Measurements from ENCODE around the gene FRMD6.
A peak's percentile ranks its signal among the peaks of the same experiment; 100 is the strongest.
"Not testable (repeated sequence)": the region's sequence is repeated elsewhere in the genome, so short reads cannot be mapped to it uniquely, and the experiment has no call there.

Gene FRMD6

GRCh38 chr14:51630987-51631386 is 20.7 kb upstream of the FRMD6 start:
- no peak for DNase-seq (ENCODE audit: low spot score)

- DNase-seq (ENCODE audit: low spot score), result not testable (repeated sequence)
These were observed 18.4 kb upstream of the FRMD6 start for GRCh38 chr14:51633298-51633697.

DNA sequence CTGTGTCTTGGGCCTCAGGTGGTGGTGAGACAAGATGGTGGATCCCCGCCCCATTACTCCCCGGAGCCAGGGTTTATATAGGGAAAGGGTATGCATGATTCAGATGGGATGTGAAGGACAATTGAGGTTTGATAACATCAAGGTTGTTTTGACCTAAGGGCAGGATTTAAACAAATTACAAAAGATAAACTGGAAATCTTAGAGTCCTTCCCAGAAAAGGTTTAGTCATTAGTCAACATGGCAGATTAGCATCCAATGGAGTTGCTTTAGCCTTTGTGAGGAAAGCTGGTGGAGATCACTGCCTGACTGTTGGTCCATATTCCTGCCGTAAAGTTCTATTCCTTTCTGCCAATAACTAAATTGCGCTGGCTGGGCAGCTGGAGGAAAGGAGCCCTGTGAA is 15.6 kb upstream of the FRMD6 start:
- DNase-seq (ENCODE audit: low spot score), result no peak

DNA sequence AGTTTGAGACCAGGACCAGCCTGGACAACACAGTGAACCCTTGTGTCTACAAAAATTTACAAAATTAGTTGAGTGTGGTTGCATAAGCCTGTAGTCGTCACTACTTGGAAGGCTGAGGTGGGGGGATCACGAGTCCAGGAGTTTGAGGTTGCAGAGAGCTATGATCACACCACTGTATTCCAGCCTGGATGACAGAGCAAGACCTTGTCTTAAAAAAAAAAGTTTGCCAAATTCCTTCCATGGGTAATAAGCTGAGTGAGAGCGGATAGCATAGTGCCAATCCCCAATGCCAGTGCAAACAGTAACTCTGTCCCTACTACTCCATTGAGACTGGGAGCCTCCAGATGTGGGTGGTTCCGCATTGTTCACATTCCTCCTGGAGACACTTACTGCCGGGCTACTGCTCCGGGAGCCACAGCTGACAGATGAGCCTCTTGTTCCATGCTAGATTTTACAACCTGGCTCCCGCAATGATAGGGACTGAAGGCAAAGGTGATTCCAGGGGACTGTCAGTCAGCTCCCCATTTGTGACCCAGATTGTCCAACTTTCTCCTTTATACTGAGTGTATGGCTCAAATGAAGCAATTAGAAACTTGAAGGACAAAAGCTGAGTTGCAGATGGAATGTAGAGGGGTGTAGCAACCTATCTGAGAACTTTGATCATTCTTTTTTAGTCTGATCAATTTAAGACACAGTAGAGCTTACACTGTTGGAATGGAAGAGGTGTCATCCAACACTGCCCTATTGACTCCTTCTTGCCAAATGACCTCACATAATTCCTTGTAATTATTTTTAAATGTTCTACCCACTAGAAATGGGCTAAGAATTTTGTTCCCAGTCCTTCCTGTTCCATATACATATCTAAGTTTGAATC is 13.4 kb upstream of the FRMD6 start:
- DNase-seq (ENCODE audit: low spot score), result peak; percentile 54

GRCh38 chr14:51639668-51640316 is 11.9 kb upstream of the FRMD6 start:
- DNase-seq (ENCODE audit: low spot score), result no peak

GRCh38 chr14:51643140-51643539 is 8.6 kb upstream of the FRMD6 start:
- DNase-seq (ENCODE audit: low spot score), result no peak

GRCh38 chr14:51644217-51644933 is 7.3 kb upstream of the FRMD6 start:
- no peak for DNase-seq (ENCODE audit: low spot score)

DNA sequence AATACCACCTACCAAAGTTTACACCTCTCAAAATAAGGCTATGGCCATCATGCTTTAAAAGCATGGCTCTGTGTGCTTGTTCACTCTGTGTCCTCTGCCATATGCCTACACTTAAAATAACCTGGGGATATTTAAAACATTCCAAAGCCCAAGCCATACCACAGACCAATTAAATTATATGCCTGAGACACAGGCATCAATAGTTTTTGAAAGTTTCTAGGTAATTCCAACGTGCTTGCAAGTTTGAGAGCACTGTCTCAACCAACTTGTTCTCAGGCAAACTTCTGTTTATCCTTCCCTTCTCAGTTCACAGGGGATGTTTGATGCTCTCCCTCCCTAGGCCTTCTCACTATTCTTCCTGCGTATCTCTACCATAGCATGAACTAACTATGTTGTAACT is 3.4 kb upstream of the FRMD6 start:
- DNase-seq (ENCODE audit: low spot score), result no peak

DNA sequence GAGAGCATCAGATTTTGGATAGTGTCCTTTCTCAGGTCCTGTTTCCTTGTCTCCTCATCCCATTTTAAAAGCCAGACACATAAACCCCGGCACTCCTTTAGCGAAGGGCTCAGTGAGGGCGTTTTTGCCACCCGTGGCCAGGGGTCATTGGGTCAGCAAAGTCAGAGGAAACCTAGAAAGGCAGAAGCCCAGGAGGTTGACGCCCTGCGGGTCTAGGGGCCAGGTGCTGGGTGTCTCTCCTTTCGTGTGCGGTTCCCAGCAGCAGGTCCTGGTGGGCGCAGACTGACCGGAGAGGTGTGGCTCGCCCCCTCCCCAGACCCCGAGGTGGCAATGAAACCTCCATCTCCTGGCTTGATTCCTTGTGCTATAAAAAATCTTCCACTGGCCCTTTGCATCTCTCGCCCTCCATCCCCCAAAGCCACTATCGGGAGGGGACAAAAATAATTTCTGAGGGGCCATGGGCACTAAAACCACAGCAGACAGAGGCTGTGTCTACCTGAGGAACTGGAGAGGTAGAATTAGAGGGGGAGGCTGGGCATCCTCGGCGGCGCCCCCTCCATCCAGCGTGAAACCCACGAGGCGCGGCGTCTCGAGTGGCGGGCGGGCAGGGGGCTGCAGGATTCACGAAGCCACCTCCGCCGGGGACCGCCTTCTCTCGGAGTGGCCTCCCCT is 858 bp upstream of the FRMD6 start:
- DNase-seq (ENCODE audit: low spot score), result peak; percentile 8

DNA sequence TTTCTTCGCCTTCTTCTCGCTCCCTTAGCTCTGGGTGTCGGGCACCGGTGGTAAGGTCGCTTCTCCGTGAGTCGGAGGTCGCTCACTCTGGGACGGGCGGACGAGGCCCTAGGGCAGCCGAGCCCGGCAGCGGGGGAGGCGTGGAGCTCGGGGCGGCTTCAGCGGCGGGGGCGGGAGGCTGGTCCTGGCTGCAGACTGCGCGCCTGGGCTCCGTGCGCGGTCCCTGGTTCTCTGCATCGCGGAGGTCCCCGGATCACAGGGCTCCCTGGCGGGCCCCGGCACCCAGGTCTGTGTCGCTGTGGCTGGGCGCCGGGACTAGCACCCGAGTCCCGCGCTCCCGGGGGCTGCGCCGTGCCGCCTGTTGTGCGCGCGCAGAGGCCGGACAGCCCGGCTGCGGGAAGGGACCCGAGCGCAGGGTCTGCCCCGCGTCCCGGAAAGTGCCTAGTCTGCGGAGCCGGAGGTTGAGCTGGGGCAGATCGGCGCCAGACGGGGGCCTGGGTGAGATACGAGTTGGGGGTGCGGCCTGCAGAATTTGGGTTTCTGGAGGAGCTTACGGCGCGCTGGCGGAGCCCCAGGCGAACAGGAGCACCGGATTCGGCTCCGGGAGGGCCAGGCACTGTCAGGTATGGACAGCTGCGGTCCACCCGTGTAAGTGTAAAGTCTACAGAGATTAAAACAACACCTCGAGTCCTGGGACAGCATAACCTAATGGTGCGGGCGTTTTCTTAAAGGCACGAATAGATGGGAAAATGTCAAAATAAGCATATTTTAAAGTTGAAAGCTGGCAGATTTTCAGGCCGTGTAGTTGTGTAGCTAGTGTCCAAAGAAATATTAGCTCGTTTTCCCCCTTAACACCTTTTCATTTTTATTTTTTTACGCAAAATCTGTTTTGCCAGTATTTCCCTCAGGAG is 713 bp downstream of the FRMD6 start:
- DNase-seq (ENCODE audit: low spot score), result peak; percentile 33

DNA sequence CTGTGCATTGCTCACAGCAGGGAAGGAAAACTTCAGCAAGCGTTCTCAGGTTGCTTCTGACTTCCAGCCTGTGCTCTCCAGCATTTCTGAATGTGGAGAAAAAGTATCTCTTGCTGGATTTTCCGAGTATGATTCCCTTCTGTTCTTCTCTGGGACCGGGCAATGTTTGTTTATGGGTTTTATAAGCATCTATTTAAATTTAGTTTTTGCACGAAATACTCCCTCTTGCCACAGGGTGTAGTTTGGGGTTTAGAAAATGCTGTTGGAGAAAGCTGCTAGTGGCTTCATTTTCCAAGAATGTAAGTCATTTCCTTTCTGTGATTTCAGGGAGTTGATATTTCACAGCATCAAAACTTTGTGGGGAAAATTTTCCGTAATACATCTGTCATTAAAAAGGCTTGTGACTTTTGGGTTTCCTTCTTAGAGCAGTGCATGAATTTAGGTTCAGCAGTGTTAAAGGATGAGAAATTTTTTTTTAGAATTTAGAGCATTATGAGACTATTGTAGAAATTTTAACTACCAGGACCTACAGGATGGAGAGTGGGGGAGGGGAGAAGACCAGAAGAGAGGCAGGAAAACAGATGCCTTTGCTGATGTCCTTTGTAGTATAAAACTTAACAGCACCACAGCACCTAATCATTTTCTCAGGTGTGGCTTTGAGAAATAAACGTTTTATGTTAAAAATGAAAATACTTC is 1.5 kb downstream of the FRMD6 start:
- DNase-seq (ENCODE audit: low spot score), result peak; percentile 8

DNA sequence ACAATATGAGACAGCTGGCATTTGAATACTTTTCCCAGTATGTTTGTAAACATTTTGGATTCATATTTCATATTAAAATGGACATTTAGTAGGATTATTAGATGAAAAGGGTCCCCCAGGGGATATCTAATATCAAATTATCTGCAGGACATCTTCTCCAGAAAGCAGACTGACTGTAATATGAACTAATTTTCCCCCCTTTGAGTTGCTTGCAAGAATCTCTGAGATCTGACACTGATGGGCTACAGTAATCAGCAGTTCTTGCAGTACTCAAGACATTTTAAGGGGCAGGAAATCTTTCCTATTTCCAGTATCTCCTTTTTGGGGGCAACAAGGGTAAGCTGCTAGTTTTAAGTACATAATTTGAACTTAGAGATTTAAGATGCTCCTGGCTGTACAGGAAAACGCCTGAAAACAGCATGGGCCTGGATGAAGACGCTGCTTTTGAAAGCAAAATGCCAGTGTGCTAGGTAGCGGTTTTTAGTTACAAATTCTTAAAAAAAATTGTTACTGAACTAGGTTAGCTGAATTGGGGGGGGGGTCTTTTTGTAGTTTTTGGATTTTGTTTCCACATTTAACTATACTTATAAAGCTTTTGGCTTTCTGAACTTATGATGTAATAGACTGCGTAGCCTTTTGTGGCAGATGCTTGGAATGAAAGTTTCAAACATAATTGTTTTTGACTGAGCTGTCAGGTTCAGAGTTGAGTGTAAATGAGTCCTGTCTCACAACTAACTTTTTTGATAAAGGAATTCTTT is 2.2 kb downstream of the FRMD6 start:
- DNase-seq (ENCODE audit: low spot score), result no peak

GRCh38 chr14:51654533-51654845 is 2.8 kb downstream of the FRMD6 start:
- no peak for DNase-seq (ENCODE audit: low spot score)

DNA sequence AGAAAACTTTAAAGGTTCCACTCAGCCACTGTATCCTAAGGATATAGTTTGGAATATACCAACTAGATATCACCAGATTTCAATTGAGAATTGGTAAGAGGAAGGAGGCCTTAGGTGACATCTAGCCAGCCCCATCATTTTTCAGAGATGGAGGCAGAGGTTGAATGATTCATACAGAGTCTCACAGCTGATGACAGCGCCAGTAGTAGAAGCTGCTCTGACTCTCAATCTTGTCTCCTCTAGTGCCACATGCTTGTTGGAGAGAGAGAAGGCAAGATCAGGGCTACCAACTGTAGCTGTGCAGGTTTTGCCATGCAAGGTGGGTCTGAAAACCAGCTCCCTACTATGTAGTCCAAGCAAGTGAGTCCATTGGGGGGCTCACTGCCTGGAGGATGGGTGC is 6.1 kb downstream of the FRMD6 start:
- DNase-seq (ENCODE audit: low spot score), result no peak

DNA sequence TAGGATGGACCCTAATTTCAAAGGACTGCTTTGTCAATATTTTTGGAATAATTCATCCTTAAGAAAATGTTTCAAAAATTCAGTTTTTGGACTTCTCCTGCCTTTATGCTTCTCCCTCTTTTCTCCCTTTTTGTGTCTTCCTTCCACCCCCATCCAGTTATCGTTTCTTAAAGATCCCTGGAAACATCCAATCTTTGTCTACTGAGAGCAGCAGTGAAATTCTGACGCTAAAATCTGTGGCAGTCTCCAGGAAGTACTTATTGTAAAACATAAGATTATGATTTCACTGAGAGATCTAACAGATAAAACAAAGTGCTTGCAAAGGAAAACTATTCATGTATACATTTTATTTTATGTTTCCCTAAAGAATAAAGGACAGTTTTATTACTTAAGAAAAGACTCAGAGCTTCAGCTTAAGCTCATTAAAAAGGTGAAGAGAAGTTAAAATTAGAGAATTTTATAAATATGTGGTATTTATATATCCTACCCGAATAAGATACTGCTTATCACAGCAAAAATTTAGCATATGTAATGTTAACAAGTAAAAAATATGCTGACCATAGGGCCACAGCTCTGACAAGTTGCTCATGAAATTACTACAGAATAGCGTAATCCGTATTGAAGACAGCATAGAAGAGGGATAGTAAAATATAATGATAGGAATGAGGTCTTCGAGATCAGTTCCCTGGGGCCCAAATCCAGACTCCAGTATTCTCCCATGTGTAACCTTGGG is 6.9 kb downstream of the FRMD6 start:
- DNase-seq (ENCODE audit: low spot score), result no peak

DNA sequence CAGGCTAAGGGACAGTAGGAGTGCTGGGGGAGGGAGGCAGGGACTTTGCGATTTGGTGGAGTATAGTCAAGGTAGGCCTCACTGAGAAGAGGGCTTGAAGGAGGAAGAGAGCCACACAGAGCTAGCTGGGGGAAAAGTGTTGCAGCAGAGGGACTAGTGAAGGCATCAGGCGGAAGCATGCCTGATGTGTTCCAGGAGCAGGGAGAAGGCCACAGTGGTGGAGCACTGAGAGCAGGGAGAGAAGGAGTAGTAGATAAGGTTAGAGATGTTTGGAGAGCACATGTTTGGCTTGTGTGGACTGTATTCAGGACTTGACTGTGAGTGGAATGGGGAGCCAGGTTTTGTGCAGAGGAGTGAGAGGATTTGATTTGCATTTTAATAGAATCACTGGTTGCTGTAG is 9.0 kb downstream of the FRMD6 start:
- no peak for DNase-seq (ENCODE audit: low spot score)

DNA sequence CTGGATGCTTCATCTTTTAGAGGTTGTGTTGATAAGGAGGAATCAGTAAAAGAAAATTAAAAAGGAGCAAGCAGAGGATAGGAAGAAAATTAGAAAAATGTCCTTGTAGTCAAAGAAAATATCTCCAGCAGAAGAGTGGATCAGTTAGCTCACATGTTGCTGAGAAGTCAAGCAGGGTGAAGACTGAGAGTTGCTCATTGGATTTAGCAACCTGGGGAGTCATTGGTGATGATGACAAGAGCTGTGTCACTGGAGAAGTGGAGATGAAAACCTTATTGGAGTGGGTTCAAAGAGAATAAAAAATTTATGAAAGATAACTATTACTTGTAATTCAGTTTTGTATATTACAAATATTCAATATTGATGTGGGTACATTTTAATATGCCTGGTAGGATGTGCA is 9.8 kb downstream of the FRMD6 start:
- no peak for DNase-seq (ENCODE audit: low spot score)

GRCh38 chr14:51663783-51664326 is 12.1 kb downstream of the FRMD6 start:
- no peak for DNase-seq (ENCODE audit: low spot score)

- no peak for DNase-seq (ENCODE audit: low spot score)
These were observed 14.4 kb downstream of the FRMD6 start for GRCh38 chr14:51666070-51666469.
